GM12874 (cell line): ENCODE measurements around the gene SS18L1.

Source experiments
- TF ChIP-seq, protein P1 (sequence below): IDR thresholded peaks from 2 replicates; pipeline ENCODE4 v1.5.1; 2011; ENCODE audit warnings: low read depth, mild to moderate bottlenecking, control low read depth, low read length, moderate library complexity; ENCODE audit not compliant: insufficient read depth

The SS18L1 gene

DNA sequence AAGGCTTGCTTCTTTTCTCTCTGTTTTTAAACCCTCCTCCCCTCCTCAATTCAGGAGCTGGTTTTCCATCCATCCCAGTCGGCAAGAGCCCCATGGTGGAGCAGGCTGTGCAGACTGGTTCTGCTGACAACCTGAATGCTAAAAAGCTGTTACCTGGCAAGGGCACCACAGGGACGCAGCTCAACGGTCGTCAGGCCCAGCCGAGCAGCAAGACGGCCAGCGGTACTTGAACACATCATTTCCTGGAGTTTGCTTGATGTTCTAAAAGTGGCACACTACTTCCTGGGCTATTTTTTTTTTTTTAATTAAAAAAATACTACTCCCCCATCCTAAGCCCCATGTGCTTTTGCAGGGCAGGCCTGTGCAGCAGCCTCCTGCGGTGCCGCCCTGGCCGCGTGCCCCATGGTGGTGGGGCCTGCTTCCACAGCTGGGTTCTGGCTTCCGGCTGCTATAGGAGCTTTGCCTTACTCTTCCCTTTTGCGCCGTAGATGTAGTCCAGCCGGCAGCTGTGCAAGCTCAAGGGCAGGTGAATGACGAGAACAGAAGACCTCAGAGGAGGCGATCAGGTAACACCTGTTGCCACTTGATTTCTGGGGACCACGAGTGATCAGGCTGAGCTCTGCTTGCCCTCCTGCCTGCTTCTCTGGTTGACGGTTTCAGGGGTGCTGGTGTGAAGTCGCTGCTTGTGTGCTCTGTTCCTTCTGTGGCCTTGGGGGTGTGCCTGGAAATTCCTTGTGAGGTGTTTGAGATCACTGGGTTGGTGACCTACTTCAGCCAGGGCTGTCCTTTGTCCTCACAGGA lies 13.6 kb upstream of the SS18L1 start:
- TF ChIP-seq, protein P1, sequence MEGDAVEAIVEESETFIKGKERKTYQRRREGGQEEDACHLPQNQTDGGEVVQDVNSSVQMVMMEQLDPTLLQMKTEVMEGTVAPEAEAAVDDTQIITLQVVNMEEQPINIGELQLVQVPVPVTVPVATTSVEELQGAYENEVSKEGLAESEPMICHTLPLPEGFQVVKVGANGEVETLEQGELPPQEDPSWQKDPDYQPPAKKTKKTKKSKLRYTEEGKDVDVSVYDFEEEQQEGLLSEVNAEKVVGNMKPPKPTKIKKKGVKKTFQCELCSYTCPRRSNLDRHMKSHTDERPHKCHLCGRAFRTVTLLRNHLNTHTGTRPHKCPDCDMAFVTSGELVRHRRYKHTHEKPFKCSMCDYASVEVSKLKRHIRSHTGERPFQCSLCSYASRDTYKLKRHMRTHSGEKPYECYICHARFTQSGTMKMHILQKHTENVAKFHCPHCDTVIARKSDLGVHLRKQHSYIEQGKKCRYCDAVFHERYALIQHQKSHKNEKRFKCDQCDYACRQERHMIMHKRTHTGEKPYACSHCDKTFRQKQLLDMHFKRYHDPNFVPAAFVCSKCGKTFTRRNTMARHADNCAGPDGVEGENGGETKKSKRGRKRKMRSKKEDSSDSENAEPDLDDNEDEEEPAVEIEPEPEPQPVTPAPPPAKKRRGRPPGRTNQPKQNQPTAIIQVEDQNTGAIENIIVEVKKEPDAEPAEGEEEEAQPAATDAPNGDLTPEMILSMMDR: no peak

DNA sequence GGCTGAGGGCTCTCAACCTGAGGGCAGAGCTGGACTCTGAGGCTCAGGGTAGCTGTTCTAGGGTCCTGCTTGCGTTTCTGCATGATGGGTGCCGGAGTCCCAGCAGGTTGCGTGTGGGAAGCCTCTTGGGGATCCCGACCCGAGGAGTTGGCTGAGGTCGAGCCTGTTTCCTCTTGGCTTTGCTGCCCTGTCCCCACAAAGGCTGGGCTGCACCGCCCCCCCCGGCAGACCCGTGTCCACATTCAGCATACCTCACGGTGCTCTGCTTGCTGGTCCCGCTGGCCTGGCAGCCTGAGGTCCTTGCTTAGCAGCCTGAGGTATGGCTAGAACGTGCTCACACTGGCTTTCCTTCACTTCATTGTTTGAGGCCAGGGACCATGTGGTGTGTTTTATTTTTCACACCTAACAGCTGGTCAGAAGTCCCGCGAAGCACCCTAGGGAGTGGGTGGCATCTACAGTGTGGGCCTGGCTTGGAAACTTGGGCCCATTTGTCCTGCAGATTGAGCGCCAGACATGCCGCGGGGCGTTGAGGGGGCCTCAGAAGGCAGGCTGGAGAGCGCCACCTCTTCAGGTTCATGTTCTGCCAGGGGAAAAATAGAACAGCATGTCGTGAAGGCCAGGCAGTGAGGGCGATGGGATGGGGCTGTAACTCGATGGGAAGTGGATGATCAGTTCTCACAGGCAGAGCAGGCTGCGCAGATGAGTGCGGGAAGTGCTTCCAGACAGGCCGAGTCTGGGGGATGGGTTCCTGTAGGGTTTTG lies 11.8 kb upstream of the SS18L1 start:
- TF ChIP-seq, protein P1: no peak

DNA sequence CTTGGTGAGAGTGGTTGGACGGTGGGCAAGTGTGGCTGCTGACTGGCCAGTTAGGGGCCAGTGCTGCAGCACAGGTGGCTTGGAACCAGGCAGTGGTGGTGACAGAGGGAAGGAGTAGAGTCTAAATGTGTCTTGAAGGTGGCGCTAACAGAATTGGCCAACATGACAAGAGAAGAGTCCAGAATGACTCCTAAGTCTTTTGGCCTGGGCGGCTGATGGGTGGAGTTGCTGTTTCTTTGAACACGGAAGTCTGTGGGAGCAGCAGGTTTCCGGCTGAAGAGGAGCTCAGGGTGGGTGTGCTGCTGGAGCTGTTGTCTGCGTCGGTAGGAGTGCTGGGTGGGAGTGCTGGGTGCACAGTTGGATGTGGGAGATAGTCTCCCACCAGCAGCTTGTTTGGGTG lies 11.1 kb upstream of the SS18L1 start:
- TF ChIP-seq, protein P1: no peak

DNA sequence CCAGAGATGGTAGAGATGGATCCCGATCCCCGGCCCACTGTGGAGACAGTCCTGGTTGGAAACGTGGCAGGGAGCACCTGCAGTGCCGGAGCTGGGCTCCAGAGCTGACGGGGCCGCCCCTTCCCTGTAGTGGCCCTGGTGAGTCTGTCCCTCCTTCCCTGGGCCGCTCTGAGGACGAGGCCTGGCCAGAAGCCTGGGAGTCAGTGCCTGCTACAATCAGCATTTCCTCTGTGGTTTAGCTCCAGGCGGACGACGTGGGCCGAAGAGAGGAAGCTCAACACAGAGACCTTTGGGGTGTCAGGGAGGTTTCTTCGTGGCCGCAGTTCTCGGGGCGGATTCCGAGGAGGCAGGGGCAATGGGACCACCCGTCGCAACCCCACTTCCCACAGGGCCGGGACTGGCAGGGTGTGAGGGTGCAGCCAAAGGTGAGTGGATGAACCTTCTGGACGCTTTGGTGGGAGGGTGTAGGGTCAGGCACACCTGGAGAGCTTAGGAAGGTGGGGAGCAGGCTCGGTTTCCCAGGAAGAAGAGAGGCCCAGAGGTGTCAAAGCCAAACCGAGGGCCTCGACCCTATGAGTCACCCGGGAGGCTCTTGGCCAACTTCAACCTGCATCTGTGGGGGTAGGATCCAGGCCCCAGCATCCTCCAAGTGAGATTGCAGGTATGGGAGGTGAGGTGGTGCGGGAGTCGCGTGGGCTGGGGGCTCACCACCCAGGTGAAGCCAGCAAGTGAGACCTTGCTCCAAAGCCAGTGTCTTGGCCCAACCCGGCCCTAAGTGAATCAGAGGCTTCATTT lies 10.3 kb upstream of the SS18L1 start:
- TF ChIP-seq, protein P1: no peak

DNA sequence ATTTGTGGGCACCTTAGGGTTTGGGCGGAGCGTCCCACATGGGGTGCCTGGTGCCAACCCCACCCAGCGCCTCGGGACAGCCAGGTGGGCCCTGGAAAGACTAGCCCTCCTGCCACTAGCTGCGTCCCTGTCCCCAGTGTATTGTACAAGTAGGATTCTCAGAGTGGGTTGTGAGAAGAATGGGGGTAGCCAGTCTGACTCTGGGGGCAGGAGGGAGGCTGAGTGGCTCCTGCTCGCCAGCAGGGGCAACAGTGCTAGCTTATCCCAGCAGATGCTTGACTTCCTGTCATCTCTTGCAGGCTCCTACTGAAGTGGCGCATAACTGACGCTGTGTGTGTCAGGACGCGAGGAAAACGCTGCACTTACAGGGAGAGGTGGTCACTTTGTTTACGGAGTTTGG lies 9.7 kb upstream of the SS18L1 start:
- TF ChIP-seq, protein P1: peak; percentile 19; the same call in 1 of the 2 replicates

DNA sequence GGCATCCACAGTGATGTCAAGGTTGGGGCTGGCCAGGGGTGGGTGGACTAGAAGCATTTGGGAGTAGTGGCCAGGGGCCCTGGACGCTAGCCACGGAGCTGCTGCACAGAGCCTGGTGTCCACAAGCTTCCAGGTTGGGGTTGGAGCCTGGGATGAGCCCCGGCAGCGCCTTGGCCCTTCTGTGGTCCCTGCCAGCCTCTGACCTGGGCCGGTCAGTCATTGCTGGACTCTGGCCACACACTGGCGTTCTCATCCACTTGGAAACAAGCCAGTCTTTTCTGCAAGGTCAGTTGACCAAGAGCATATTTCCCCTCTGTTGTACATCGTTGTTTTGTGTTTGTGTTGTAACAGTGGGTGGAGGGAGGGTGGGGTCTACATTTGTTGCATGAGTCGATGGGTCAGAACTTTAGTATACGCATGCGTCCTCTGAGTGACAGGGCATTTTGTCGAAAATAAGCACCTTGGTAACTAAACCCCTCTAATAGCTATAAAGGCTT lies 8.8 kb upstream of the SS18L1 start:
- TF ChIP-seq, protein P1: no peak

DNA sequence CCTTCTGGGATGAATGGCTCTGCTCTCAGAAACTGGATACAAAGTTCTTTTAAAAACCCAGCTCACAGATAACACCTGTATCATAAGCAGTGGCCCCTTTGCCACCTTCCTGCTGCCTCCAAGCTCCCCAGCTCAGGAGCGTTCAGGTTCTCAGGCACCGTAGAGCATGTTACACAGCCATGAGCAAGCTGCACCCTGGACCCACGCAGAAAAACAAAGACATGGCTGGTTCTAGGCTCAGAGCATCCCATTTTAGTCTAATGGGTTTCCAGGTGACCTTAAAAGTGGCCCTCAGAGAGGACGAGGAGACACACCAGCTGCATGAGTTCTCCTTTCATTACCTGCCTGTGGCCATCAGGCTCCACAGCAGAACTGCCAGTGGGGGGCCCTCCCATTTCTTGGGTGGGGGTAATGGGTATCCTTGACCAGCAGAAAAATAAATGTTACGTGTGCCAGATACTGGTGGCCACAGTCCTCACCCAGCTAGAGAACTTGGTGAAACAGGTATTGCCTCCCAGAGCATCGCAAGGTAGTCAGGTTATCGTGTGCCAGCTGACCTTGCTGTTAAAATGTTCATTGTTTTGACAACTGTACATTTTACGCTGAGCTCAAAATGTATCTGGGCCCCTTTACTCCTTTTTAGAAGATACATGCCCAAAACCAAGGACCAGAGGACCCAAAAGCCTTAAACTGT lies 7.8 kb upstream of the SS18L1 start:
- TF ChIP-seq, protein P1: no peak
